Endothelial cell of umbilical vein (primary cell): ENCODE data around the gene ISLR. TPM values are rescaled to one million over a fixed set of nuclear protein-coding genes. Genes with fewer than 3 reads are reported as not detected.

Experiments used
- BruUV-seq: library from RNA; stranded (reverse); fragments of 400-500 nt; replicated peaks from 2 replicates; lab custom pipeline; 2021; lab: Mats Ljungman, UMichigan
- CTCF ChIA-PET: fragments of 300-600, 350-600 bp; sonication (Branson Sonifier 250); formaldehyde crosslinking; loops from one replicate; lab custom pipeline; 2021; ENCODE audit warnings: antibody characterized with exemption, inconsistent platforms; lab: Charles Lee
- POLR2A ChIA-PET: fragments of 300-600, 350-600 bp; sonication (Branson Sonifier 250); formaldehyde crosslinking; loops from one replicate; lab custom pipeline; 2021; ENCODE audit warnings: antibody characterized with exemption, inconsistent platforms; lab: Charles Lee
- DNase-seq: peaks from one replicate; pipeline ENCODE4 v3.0.0-alpha.2; 2011; ENCODE audit warnings: low read depth, low spot score
- FAIRE-seq: peaks from 2 replicates; lab custom pipeline; 2011; peaks lifted over from hg19 to GRCh38; lab: Jason Lieb, UNC
- H2AFZ ChIP-seq: 2 replicates; pipeline ENCODE4 v1.6.0; 2012; ENCODE audit warnings: low read depth, low read length, control low read depth, inconsistent platforms
- H3K27ac ChIP-seq: 2 replicates; pipeline ENCODE4 v1.5.1; 2011; ENCODE audit warnings: low read depth, mild to moderate bottlenecking, control low read depth, low read length, moderate library complexity; ENCODE audit not compliant: insufficient read depth
- H3K27me3 ChIP-seq, 2 experiments: 2 replicates each; pipeline versions ENCODE4 v1.6.0 to v1.6.1; 2011; ENCODE audit warnings: low read length in 2 of 2, mixed read lengths in 1 of 2; ENCODE audit not compliant: control insufficient read depth in 2 of 2, insufficient read depth in 2 of 2
- H3K36me3 ChIP-seq, 2 experiments: 2 replicates in 1 of 2; 3 replicates in 1 of 2; pipeline ENCODE4 v1.5.1; 2011; ENCODE audit warnings: low read length in 2 of 2, mild to moderate bottlenecking in 1 of 2, moderate library complexity in 1 of 2; ENCODE audit not compliant: control insufficient read depth in 2 of 2, insufficient read depth in 2 of 2; ENCODE audit errors: extremely low read depth in 1 of 2
- H3K4me1 ChIP-seq: 3 replicates; pipeline ENCODE4 v1.5.1; 2011; ENCODE audit warnings: mild to moderate bottlenecking, low read length; ENCODE audit not compliant: control insufficient read depth, insufficient read depth; ENCODE audit errors: extremely low read depth
- H3K4me2 ChIP-seq: 2 replicates; pipeline ENCODE4 v1.6.1; 2011; ENCODE audit warnings: low read length, control low read depth, mixed read lengths; ENCODE audit not compliant: insufficient read depth
- H3K4me3 ChIP-seq, 3 experiments: fragments of 200-600 bp in 1 of 3; sonication (generic), shearing (Covaris generic) in 1 of 3; replicated peaks in 1 of 3; 2 replicates each; pipeline ENCODE4 v1.5.1; 2011 to 2016; ENCODE audit warnings: control low read depth in 3 of 3, low read length in 3 of 3, mild to moderate bottlenecking in 2 of 3, inconsistent platforms in 1 of 3, low read depth in 1 of 3, moderate library complexity in 1 of 3; ENCODE audit not compliant: insufficient read depth in 1 of 3
- H3K79me2 ChIP-seq: 2 replicates; pipeline ENCODE4 v1.6.0; 2012; ENCODE audit warnings: low read length, inconsistent platforms; ENCODE audit not compliant: control insufficient read depth, insufficient read depth
- H3K9ac ChIP-seq: replicated peaks from 2 replicates; pipeline ENCODE3; 2011; ENCODE audit warnings: low read length, control low read depth; ENCODE audit not compliant: insufficient read depth; ENCODE audit errors: extremely low read depth
- H3K9me1 ChIP-seq: replicated peaks from 3 replicates; pipeline ENCODE4 v1.6.0; 2011; ENCODE audit warnings: mild to moderate bottlenecking, low read length; ENCODE audit not compliant: control insufficient read depth, insufficient read depth; ENCODE audit errors: extremely low read depth
- H3K9me3 ChIP-seq: replicated peaks from 2 replicates; pipeline ENCODE4 v1.5.1; 2012; ENCODE audit warnings: low read length, inconsistent platforms; ENCODE audit not compliant: control insufficient read depth, insufficient read depth
- H4K20me1 ChIP-seq: replicated peaks from 2 replicates; pipeline ENCODE3; 2011; ENCODE audit warnings: mild to moderate bottlenecking, low read length; ENCODE audit not compliant: control insufficient read depth, insufficient read depth; ENCODE audit errors: extremely low read depth
- CTCF ChIP-seq, 2 donors: IDR thresholded peaks; 1 replicate in 1 of 2; 2 replicates in 1 of 2; pipeline ENCODE4 v1.5.1; 2011; ENCODE audit warnings: low read length in 2 of 2, mild to moderate bottlenecking in 2 of 2, moderate library complexity in 2 of 2, control low read depth in 1 of 2, inconsistent platforms in 1 of 2, low read depth in 1 of 2; ENCODE audit not compliant: insufficient read depth in 1 of 2; ENCODE audit errors: extremely low read depth in 1 of 2
- EZH2 ChIP-seq: IDR thresholded peaks from 2 replicates; pipeline ENCODE4 v1.6.1; 2012; ENCODE audit warnings: borderline replicate concordance, low read depth, mild to moderate bottlenecking, moderate library complexity, low read length, inconsistent platforms; ENCODE audit not compliant: severe bottlenecking
- FOS ChIP-seq: IDR thresholded peaks from 2 replicates; pipeline ENCODE4 v1.6.1; 2011; ENCODE audit warnings: mild to moderate bottlenecking, low read length, moderate library complexity, borderline replicate concordance; ENCODE audit not compliant: insufficient read depth
- GATA2 ChIP-seq: IDR thresholded peaks from 2 replicates; pipeline ENCODE4 v1.7.0; 2011; ENCODE audit warnings: low read depth, mild to moderate bottlenecking, moderate library complexity, mixed read lengths, low read length; ENCODE audit not compliant: insufficient read length, insufficient read depth
- JUN ChIP-seq: IDR thresholded peaks from 2 replicates; pipeline ENCODE4 v1.6.1; 2011; ENCODE audit warnings: borderline replicate concordance, low read depth; ENCODE audit not compliant: insufficient read length, insufficient read depth
- MAX ChIP-seq: IDR thresholded peaks from 2 replicates; pipeline ENCODE4 v1.6.1; 2011; ENCODE audit not compliant: insufficient read depth, insufficient read length
- MYC ChIP-seq: IDR thresholded peaks from one replicate; pipeline ENCODE4 v1.6.1; 2011; ENCODE audit warnings: mild to moderate bottlenecking, low read depth, low read length
- POLR2A ChIP-seq: IDR thresholded peaks from 2 replicates; pipeline ENCODE4 v1.6.1; 2012; ENCODE audit warnings: low read depth, mild to moderate bottlenecking, control low read depth, low read length
- POLR2AphosphoS5 ChIP-seq: IDR thresholded peaks from 2 replicates; pipeline ENCODE4 v1.6.1; 2012; ENCODE audit warnings: low read depth, mild to moderate bottlenecking, control low read depth, low read length, moderate library complexity; ENCODE audit not compliant: insufficient read depth
- dilution Hi-C: fragments of 300-500 bp; cut with MboI; formaldehyde crosslinking; loops from one replicate; pipeline ENCODE4 v1.15.0; 2019; ENCODE audit warnings: low sequenced_read_pairs; ENCODE audit not compliant: extremely low pct_ligation_motif_present
- intact Hi-C: fragments of 100-400 bp; cut with micrococcal nuclease; formaldehyde crosslinking; loops from one replicate; pipeline ENCODE4 v1.10.0; 2022
- polyA plus RNA-seq, 4 experiments: library from polyadenylated mRNA; depleted of rRNA in 3 of 4; stranded (reverse) in 3 of 4; unstranded in 1 of 4; fragments of >200 nt; gene quantifications; 2 replicates each; pipeline versions ENCODE4 v1.2.1 to v1.2.3, GENCODE V29; 2011 to 2012; ENCODE audit warnings: missing spikeins in 1 of 4
- total RNA-seq: library from RNA; stranded (reverse); gene quantifications from 2 replicates; pipeline ENCODE4 v1.2.3, GENCODE V29; 2021

The ISLR gene
- total and polyA plus RNA-seq, 2 donors (not counting 3 experiments of a cell fraction or from before 2014, with no cell fraction given): not detected

- peaks cover 19 to 39% of the 10 kb centered on the region in 2 experiments for H3K27me3 ChIP-seq
- no TSS peak for BruUV-seq
- POLR2A ChIA-PET: no interaction called here
- FAIRE-seq (no peak), DNase-seq (no peak)
- H3K27ac ChIP-seq: no peak overlapping the region
- H3K9me1 ChIP-seq: no peaks in the 10 kb centered on the region
- no peak overlapping the region for H3K9ac ChIP-seq
- no peak overlapping the region for H3K4me3 ChIP-seq
- no peak for TF ChIP-seq CTCF (IDR thresholded peaks at IDR 0.05; ENCODE audit: extremely low read depth in 1 of 2, insufficient read depth in 1 of 2, low read depth in 1 of 2, low read length in 2 of 2)
- TF ChIP-seq MAX: no peak
- TF ChIP-seq FOS: no peak
- no peak for TF ChIP-seq POLR2A
- no peak for TF ChIP-seq JUN
- no peak for TF ChIP-seq POLR2AphosphoS5
- no peak for TF ChIP-seq MYC
- no peak for TF ChIP-seq GATA2
- no peak for TF ChIP-seq EZH2
- H4K20me1 ChIP-seq: no peaks in the 10 kb centered on the region
- dilution Hi-C loops: no loop called here
- H3K4me2 ChIP-seq: no peak overlapping the region
- no peaks in the 10 kb centered on the region for H3K79me2 ChIP-seq
- intact Hi-C loops: no loop called here
- CTCF ChIA-PET: interaction anchor here (0.7 to 1.7 kb wide), 6 partner anchors 9 to 163 kb away, joined by 3 to 7 read pairs (median 4); no protein-coding TSS in a partner anchor
- H3K4me1 ChIP-seq: no peaks in the 10 kb centered on the region
- no peak overlapping the region for H2AFZ ChIP-seq
- no peaks in the 10 kb centered on the region for H3K36me3 ChIP-seq
- no peaks in the 10 kb centered on the region for H3K9me3 ChIP-seq
Observed at GRCh38 chr15:74144153-74144775, 29.2 kb upstream of the ISLR start.
